Keratinocyte (primary cell): ENCODE measurements around the gene HEATR9.

Experiments used
- EZH2 ChIP-seq: IDR thresholded peaks from one replicate; pipeline ENCODE4 v1.6.1; 2012; ENCODE audit warnings: inconsistent platforms, mild to moderate bottlenecking, low read length, moderate library complexity
- TF ChIP-seq, protein P1 (sequence below), 3 experiments: IDR thresholded peaks in 1 of 3; conservative IDR thresholded peaks in 1 of 3; optimal IDR thresholded peaks in 1 of 3; 2 replicates in 2 of 3; 3 replicates in 1 of 3; pipeline versions ENCODE3 to v1.5.1; 2011; ENCODE audit warnings: low read length in 3 of 3, mild to moderate bottlenecking in 3 of 3, moderate library complexity in 2 of 3, control low read depth in 1 of 3, inconsistent platforms in 1 of 3; ENCODE audit not compliant: insufficient read depth in 2 of 3; ENCODE audit errors: extremely low read depth in 1 of 3

DNA sequence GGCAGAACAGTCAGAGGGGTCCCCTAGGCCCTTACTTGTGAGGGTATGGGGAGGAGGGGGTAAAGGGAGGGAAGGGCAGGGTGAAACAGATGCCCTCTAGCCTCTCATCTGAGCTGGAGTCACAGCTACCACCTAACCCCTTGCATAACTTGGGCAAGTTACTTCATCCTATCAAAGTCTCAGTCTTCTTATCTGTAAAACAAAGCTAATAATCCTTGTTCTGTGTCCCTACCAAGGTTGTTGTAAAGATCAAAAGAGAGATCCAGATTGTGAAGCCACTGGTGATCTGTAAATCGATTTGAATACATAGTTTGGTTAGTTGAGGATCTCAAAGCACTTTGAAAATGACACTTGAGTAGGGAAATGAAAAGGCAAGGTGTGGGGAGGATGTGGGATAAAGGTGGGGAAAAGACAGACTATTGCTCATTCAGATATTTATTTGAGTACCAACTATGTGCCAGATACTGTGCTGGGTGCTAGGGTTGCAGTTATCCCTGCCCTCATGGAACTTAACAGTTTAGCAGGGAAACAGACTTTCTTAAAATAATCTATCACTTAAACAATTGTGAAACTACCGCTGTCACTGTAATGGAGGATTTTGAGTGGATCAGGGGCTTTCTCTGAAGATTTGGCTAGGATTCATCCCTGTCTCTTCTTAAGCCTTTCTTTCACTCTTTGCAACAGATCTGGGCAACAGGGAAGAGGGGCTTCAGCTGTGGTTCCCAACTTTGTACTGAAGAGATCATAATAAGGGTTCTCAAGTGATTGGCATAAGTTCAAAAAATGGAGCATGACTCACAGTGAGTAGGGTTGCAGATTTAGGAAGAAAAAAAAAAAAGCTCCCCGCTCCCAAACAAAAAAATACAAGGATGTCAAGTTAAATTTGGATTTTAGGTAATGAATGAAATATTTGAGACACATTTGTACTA, 3.0 kb downstream of the HEATR9 start:
- TF ChIP-seq, protein P1, sequence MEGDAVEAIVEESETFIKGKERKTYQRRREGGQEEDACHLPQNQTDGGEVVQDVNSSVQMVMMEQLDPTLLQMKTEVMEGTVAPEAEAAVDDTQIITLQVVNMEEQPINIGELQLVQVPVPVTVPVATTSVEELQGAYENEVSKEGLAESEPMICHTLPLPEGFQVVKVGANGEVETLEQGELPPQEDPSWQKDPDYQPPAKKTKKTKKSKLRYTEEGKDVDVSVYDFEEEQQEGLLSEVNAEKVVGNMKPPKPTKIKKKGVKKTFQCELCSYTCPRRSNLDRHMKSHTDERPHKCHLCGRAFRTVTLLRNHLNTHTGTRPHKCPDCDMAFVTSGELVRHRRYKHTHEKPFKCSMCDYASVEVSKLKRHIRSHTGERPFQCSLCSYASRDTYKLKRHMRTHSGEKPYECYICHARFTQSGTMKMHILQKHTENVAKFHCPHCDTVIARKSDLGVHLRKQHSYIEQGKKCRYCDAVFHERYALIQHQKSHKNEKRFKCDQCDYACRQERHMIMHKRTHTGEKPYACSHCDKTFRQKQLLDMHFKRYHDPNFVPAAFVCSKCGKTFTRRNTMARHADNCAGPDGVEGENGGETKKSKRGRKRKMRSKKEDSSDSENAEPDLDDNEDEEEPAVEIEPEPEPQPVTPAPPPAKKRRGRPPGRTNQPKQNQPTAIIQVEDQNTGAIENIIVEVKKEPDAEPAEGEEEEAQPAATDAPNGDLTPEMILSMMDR (optimal IDR thresholded peaks at IDR 0.05 in 1 of 3, IDR thresholded peaks at IDR 0.05 in 1 of 3, conservative IDR thresholded peaks at IDR 0.05 in 1 of 3; ENCODE audit: extremely low read depth in 1 of 3, insufficient read depth in 2 of 3, low read length in 3 of 3) = no peak
- TF ChIP-seq EZH2 = no peak
